HG03159 (cell line): ENCODE measurements around the gene E2F7.
A peak's percentile ranks its signal among the peaks of the same experiment; 100 is the strongest.

ENCODE experiments used
- ATAC-seq: cut with Tn5 transposase; IDR thresholded peaks from one replicate; pipeline ENCODE4 v1.9.1; 2021; ENCODE audit warnings: mild to moderate bottlenecking, moderate library complexity; ENCODE audit not compliant: unreplicated experiment

E2F7 gene

DNA sequence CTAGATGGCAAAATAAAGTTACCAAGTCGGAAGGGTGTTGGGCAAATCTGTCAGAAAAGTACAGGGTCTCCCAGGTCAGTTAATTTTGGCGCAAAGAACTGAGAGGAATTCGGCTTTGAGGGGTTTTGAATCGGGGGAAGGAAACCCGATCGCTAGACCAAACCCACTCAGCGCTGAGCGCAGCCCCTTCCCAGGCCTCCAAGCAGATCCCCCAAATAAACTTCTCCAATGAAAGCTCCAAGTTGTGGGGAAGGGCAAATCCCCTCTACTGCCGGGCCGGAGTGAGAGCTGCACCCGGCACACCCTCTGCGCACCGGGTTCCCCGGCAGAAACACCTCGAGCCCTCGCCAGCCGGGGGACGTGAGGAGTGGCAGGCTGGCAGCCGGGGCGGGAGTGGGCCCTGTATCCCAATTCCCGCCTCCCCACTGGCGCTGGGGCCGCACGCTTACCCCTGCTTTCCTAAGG lies 441 bp downstream of the E2F7 start:
- ATAC-seq = peak; percentile 17

DNA sequence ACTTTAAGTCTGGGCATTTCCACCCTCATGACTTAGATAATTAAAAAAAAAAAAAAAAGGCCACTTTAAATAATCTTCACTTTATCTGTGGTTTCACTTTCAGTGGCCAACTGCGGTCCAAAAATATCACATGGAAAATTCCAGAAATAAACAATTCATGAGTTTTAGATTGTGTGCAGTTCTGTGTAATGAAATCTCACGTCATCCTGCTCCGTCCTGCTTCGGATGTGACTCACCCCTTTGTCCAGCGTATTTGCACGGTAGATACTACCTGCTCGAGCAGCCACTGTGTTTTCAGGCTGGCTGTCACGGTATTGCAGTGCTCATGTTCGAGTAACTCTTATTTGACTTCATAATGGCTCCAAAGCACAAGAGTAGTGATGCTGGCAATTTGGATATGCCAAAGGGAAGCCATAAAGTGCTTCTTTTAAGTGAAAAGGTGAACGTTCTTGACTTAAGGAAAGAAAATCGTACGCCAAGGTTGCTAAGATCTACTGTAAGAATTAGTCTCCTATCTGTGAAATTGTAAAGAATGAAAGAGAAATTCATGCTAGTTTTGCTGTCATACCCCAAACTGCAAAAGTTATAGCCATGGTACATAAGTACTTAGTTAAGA lies 2.4 kb downstream of the E2F7 start:
- peak; percentile 40 for ATAC-seq

DNA sequence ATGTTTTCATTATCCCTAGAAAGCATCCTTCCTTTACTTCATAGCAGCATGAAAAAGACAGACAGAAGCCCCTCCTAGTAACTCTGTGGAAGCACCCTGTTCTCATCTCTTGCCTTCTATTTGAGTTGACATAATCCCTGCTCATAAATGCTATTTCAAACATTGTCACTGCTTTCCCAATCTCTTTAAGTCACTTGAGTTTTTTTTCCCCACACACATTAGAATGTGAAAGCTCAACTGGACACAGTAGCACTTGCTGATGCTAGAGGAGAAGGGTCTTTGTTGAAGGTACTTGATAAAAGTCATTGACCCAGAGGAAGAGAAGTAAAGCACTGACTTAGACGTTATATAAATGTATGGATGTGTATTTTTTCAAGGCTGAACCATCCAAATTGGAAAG lies 3.0 kb downstream of the E2F7 start:
- ATAC-seq = no peak

DNA sequence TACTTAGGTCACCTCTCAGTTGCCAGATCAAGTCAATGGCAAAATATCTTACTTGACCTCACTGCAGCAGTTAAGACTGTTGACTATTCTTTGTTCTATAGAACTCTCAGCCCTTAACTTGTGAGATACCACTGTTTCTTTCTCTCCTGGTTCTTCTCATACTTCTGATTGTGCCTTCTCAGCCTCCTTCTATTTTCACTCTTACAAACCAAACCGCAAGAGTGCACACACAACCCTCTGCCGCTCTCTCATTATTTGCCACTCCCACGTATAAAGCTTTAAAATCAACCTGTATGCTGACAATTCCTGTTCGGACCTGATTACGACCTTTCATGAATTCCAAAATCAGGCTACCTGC lies 4.5 kb downstream of the E2F7 start:
- ATAC-seq = peak; percentile 29

DNA sequence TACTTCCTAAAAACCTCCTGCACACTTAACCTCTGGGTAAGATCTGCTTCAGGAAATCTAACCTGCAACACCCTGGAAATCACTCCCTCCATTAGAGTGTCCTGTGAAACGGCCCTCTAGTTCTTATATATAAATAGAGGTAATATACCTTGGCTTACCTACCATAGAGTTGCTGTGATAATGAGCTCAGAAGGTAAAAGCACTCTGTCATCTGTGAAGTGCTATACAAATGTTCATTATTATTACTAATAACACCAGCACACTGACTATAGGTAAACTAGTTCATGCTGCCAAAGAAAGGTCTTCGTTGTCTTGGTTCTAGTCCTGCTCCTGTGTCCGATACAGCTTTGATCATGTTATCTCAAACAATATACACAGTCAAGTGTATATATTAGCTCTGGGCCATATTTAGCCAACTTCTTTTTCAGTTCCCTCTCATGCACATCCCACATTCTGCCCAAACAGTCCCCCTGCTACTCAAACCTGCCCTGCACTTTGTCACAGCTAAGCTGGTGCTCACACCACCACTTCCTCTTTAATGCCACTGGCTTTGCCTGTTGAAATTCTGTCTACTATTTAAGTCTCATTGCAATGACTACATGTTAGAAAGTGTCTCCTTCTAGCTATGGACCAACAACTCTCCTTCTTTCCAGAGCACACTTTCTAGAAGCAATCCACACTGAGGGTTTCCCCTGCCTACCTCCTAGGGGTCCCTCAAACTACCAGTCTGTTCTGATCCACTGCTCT lies 5.1 kb downstream of the E2F7 start:
- ATAC-seq = peak; percentile 72

DNA sequence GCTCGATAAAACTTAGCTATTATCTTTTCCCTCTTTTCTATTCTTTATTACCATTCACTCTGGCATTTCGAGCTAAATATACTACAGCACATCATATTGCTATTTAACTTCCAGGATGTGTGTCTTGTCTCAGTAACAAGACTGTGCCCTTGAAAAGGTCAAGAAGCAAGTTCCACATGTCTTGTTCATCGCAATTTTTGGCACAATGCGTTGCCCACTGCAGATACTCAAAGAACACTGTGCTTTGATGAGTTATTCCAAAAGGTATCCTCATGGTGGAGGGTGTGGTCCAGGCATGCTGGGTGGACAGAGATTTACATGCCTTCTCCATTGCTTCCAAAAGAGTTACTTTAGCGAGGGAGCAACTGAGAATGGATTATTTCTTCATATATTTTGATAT lies 6.6 kb downstream of the E2F7 start:
- no peak for ATAC-seq

DNA sequence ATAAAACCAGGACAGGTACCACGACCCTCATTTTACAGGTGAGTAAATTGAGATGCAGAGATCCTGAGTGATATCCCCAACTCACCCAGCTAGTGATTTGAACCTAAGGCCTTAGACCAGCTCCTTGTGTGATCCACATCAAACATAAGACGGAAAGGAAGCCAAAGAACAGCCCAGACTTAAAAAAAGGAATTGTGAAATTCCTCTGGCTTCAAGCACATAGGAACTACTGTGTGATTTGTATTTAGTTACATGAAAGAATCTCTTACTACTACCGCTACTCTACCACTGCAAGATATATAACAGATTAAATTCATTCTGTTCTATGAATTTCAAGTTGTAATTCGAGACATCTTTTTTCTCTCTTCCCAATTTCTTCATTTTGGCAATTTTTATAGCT lies 10.5 kb downstream of the E2F7 start:
- ATAC-seq = no peak

DNA sequence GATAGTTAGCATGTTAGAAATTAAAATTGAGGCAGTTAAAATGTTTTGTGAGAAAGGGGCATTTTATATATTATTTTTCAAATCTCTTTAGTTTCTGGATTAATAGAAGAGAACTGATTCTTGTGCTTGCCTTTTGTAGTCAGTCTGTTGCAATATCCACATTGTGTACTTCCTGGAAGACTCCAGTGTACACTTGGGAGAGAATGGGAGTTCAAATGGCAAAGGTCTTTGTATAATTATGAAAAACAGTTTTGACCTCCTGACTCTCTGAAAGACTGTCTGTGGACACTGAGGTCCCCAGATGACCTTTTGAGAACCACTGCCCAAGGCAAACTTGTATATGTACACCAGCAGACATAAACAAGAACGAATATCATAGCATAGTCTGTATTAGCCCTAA lies 12.1 kb downstream of the E2F7 start:
- ATAC-seq = no peak

DNA sequence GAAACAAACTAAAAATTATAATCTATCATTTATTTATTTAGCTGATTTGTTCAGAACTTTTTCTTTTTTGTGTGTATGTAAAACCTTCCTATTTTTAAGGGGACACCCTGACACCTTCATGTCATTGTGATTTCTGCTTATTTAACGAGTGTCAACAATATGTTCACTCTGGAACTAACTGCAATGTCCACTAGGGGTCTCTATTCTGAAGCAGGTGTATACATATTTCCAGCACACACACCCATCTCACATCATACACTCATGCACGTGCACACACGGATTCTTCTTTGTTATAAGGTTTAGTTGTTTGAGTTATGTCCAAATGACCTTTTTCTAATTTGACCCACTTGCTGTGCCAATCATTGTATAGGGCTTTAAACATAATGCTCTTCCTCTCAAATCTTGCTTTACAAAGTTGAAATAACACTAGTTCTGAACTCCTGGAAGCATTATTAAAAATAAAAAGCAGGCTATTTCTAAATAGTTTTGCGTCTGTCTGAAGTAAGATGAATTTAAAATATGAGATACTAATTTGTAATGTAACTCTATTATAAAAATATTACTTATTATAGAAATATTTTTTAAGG lies 15.5 kb downstream of the E2F7 start:
- ATAC-seq = peak; percentile 99

DNA sequence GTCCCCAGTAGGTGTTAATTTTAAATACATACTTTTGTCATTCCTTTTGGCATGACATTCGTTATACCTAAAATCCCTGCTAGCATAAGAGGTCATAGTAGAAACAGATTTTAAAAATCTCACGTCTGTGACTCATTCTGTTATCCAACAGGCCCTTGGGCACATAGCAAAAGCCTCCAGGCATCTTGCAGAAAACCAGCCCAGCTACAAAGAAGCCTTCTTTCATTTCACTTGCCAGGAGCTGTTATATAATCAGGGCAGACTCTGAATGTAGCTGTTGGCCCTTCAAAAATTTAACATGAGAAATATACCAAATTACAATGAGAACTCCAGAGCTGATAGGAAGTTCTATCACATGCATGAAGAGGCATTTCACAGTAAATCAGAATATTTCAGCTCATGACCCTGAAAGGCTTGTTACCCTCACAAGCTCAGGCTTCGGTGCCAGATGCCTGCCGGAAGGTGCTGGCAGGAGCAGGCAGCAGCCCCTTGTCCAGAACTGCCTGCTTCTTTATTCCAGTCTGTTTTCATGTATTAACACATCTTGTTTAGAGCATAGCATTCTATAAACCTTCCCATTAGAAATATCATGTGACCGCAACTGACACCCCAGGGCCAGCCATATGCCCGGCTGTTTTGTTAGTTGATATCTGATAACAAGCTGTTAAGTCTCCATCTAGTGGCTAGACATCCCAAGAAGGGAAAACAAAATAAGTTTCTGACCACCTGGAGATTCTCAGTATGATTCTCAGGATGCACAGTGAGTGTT lies 17.8 kb downstream of the E2F7 start:
- no peak for ATAC-seq

DNA sequence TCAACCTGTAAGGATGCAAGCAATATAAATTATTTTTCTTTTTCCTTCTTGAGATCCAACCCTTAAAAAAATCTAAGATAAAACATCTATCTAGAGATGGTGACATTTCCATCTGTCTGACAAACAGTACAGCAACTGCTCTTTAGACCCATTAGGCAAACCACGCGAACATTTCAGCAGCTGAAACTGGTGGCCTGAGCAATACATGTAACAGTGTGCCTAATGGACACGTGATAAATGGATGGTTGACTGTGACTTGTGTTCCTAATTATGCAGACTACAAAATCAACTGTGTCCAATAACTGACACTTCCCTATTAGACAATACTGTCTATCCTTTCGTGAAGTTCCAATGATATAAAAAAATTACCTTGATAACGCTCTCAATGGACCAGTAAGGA lies 18.9 kb downstream of the E2F7 start:
- ATAC-seq = no peak

DNA sequence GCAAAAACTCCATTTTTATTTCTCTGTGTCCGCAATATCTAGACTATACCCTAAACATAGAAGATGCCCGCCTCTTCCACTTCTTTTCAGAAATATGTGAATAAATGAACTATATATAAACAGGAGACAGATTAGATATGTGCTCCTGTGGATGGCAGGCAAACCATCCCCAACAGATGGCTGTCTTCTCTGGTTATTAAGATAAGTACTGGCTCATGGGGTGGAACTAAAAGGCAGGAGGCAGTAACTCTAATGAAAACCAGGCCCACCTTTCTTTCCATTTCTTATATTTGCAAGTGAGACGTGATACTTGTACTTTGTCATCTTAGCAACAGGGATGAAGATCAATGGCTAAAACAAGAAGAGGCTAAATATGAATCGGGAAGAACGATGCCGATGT lies 20.2 kb downstream of the E2F7 start:
- ATAC-seq = no peak

DNA sequence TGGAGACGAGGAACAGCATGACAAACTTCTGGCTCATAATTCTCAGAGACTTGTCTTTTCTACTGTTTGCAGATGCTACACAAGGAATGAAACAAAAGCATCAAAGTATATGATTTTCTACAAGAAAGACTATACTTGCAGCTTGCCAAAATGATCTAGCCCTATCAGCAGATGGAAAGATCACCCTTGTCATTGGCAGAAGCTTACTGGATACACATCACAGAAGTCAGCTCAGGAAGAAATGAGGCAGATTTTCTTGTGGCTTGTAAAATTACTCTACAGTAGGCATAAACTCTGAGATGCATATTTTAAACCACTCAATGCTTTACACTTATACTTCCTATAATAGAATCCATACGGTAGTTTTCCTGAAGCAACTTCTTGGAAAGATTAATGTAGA lies 20.6 kb downstream of the E2F7 start:
- ATAC-seq = no peak

DNA sequence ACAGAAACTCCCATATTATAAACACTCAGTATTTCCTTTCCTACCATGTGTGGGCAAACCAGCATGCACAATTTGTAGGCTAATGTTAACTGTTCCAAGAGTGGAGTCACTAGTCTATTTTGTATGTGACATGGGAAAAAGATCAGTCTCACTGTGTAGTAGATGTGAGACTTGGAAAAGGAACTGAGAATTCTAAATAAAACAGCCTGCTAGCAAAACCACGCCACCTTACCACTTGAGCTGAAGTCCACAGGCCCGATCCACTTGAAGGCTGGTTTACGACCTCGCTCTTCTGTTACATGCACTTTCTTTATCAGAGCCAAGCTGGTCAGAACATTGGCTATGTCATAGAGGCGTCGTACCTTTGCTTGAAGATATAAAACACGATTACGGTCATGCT lies 22.5 kb downstream of the E2F7 start:
- peak; percentile 62 for ATAC-seq

DNA sequence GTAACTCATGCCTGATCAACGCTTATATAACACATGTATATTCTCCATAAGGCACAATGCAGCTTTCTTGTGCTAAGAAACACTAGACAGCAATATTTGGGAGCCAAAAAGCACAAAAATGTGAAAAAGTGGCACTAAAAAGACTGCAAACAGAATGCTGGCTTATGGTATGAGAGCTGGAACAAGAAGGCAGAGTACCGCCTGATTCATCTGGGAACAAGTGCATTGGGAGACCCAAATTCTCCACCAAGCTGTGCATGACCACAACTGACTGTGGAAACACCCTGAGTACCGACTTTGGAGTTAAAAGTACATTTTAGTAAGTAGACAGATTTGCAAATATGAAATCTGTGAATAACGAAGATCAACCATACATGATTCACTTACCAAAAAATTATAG lies 25.1 kb downstream of the E2F7 start:
- ATAC-seq = no peak

DNA sequence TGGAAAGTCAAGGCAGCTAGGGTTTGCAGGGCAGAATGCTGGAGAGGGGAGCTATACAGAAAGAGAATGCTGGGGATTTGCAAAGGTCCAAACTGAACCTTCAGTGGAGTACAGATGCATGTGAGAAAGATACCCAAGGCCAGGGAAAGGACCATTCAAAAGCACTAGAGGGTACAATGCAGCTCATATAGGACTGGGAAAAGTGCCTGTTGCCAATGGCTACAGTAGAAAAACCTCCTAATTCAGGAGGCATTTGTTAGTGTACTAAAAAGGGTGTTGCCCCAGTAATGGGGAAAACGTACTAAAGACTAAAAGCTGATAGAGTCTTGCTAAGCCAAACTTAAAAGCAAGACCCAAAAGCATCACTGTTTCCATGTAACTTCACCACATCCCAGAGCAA lies 30.1 kb downstream of the E2F7 start:
- no peak for ATAC-seq

DNA sequence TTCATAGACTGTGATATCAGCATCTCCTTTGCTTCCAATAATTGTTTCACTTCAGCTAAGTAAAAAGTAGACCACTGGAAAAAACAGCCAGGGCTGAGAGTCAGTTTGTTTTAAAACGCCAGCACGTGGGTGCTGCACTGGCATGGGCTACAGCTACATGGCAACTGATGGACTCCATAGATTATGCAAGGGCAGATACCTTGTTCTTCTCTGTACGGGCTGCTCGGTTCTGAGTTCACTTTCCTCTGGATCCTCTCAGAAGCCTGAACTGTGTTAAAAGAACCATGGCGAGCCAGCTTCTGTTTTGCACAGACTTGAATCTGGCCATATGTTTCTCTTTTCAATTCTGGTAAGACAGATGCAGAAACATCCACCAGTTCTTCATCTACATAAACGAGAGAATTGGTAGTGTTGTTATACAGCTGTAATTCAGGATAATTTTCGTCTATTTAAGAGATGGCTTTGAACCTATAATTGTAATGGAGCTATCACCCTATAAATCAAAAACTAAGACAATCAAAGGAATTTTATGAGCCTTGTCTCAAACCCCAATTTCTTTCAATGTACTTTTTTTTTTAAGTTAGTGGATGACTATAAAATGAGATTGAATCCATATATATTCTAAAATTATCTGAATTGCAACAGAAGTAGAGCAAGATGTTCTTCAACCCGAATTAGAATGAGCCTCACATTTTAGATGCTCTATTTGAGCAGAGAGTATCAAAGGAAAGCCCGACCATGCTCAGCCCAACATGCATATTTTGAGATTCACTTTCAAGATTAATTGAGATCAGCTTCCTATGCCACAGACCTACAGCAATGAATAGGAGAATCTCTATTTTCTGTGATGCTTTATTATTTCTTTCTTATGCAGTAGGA lies 31.5 kb downstream of the E2F7 start:
- ATAC-seq = no peak

DNA sequence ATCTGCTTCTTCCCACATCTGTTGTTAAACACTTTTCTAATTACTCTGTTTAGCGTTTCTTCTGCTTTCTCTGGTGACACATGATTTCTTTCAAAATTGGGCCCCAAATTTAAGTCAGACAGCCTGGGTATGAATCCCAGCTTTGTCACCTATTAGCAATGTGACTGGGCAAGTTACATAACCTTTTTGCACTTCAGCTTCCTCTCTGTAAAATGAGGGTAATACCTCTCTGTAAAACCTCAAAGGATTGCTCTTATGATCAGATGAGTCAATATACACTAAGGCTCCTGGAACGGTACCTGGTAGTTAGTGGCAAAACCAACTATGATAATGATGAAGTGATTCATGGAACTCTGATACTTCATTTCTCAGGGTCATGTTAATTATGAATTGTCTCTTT lies 33.0 kb downstream of the E2F7 start:
- no peak for ATAC-seq

DNA sequence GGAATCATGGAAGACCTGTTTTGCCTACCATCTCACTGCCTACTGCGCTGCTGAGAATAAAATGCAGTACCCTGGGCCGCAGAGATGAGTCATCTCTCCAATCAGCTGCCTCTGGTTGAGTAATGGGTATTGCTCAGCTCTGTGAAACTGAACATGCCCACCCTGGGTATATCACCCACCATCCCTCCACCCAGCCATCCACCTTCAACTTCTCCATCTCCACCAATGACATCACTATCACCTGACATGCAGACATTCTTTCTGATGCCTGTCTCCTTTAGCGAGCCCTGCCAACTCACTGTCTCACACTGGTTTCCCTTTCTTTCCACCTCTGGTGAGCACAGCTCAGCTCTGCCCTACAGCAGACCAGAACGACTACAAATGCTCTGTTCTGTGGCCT lies 33.6 kb downstream of the E2F7 start:
- no peak for ATAC-seq

DNA sequence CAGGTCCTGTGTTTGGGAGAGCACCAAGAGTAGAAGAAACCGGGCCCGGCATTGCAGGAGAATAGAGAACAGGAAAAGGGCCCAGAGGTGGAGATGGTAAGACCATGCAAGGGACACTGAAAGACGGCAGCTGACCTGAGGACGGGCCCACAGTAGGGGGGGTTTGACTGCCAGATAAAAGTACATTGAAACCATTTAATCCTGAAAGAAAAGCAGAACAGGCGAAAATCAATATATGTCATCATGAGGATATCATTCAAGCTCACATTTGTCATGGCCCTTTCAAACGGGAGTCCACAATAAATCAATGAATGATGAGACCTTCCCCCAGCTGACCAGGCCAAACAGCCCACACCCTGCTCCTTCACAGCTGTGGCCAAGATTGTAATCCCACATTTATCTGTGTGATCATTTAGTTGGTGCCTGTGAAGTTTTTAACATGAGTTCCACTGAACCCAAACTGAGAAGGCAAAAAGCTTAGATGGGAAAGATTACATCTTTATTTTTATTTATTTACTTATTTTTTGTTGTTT lies 39.5 kb downstream of the E2F7 start:
- ATAC-seq = no peak

DNA sequence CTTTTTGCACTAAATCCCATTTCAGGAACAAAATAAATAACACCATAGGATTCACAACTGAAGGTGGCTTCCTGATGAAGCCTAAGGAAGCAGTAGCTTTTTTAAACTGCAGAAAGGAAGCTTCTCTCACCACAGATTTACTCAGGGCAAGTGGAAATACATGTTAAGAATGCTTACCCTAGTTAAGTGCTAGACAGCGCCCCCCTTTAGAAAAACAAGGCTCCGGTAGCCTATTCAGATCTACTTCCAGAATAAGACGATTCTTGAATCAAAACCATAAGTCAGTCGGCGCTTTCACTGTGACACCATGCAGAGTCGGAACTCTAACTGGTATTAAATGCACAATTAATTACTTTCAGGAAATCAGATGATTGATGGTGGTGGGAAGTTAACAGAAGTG lies 41.9 kb downstream of the E2F7 start:
- no peak for ATAC-seq
